Fibroblast of mammary gland (primary cell): Measurements from ENCODE around the gene RBAK.
A peak's percentile ranks its signal among the peaks of the same experiment; 100 is the strongest.
"Not testable (repeated sequence)": the region's sequence is repeated elsewhere in the genome, so short reads cannot be mapped to it uniquely, and the experiment has no call there.

Experiments
- DNase-seq: peaks from one replicate; pipeline ENCODE4 v3.0.0-alpha.2; 2010; ENCODE audit warnings: low read depth
- H3K4me3 ChIP-seq: 2 replicates; pipeline ENCODE4 v1.5.1; 2011; ENCODE audit warnings: low read depth, mild to moderate bottlenecking, low read length, moderate library complexity; ENCODE audit not compliant: control insufficient read depth
- TF ChIP-seq, protein P1 (sequence below): conservative IDR thresholded peaks from 2 replicates; pipeline ENCODE4 v1.5.1; 2011; ENCODE audit warnings: low read depth, low read length, inconsistent platforms; ENCODE audit not compliant: control insufficient read depth, insufficient read depth

The RBAK gene

DNA sequence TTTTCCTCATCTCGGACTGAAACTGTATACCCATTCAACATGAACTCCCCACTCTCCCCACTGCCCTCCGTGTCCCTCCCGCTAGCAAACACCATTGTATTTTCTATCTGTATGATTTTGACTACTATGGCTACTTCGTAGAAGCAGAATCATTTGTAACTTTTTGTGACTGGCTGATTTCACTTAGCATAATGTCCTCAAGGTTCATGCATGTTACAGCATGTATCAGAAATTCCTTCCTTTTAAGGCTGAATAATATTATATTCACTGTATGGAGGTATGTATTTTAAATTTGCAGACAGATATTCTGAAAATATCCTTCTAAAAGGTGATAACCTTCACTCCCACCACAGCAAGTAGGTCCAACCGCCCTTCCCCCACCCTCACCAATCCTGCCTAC lies 43.7 kb upstream of the RBAK start:
- no peak for DNase-seq
- TF ChIP-seq, protein P1, sequence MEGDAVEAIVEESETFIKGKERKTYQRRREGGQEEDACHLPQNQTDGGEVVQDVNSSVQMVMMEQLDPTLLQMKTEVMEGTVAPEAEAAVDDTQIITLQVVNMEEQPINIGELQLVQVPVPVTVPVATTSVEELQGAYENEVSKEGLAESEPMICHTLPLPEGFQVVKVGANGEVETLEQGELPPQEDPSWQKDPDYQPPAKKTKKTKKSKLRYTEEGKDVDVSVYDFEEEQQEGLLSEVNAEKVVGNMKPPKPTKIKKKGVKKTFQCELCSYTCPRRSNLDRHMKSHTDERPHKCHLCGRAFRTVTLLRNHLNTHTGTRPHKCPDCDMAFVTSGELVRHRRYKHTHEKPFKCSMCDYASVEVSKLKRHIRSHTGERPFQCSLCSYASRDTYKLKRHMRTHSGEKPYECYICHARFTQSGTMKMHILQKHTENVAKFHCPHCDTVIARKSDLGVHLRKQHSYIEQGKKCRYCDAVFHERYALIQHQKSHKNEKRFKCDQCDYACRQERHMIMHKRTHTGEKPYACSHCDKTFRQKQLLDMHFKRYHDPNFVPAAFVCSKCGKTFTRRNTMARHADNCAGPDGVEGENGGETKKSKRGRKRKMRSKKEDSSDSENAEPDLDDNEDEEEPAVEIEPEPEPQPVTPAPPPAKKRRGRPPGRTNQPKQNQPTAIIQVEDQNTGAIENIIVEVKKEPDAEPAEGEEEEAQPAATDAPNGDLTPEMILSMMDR: no peak
- no peak overlapping the region for H3K4me3 ChIP-seq

DNA sequence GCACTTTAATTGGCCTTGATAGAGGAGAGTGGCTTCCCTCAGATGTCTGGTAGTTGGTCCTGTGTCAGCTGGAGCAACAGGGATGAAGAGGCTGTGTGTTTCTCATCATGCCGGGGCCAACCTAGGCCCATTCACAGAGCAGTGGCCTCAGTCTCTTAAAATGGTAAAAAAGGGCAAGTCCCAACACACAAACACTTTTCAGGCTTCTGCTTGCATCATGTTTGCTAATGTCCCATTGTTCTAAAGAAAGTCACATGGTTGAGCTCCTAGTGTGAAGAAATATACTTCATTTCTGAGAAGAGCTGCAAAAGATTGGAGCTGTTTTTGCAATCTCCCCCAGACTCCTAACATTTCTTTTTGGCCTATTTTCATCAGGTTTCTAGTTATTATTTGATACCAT lies 40.6 kb upstream of the RBAK start:
- TF ChIP-seq, protein P1: no peak
- no peak overlapping the region for H3K4me3 ChIP-seq

DNA sequence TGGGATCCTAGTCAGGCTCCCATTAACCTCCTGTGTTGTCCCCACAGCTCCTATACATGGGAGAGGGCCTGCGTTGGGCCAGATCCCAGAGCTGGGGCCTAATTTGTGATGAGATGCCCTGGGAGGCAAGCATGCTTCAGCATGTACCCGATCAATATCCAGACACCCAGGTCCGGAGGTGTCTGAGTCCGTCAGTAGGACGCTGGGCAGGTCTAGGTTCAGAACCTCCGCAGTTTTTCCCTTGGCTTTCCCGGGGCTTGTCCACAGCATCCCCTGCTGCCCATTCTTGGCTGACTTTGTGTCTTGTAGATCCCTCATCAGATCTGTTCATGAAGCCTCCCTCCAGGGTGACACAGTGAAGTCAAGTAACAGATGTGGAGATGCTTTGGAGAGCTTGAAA lies 32.7 kb upstream of the RBAK start:
- H3K4me3 ChIP-seq: no peak overlapping the region
- TF ChIP-seq, protein P1: no peak
- DNase-seq: no peak

More for the DNA sequence above, 40.6 kb upstream of the RBAK start:
- no peak for DNase-seq

DNA sequence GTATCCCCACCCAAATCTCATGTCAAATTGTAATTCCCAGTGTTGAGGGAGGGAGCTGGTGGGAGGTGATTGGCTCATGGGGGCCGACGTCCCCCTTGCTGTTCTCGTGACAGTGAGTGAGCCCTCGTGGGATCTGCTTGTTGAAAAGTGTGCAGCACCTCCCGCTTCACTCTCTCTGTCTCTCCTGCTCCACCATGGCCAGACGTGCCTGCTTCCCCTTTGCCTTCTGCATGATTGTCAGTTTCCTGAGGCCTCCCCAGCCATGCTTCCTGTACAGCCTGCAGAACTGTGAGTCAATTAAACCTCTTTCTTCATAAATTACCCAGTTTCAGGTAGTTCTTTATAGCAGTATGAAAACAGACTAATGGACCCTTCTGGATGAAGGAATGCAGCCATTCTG lies 29.7 kb upstream of the RBAK start:
- not testable (repeated sequence) for DNase-seq, H3K4me3 ChIP-seq

DNA sequence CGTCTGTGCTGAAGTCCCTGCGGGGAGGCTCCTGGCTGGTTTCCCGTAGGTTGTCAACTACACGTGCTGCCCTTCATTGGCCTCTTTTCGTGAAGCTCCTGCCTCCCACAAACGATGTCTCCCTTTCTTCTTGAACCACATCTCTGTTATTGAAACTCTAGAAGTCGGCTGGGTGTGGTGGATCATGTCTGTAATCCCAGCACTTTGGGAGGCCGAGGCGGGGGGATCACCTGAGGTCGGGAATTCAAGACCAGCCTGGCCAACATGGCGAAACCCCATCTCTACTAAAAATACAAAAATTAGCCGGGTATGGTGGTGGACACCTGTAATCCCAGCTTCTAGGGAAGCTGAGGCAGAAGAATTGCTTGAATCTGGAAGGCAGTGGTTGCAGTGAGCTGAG lies 28.0 kb upstream of the RBAK start:
- not testable (repeated sequence) for DNase-seq, H3K4me3 ChIP-seq

DNA sequence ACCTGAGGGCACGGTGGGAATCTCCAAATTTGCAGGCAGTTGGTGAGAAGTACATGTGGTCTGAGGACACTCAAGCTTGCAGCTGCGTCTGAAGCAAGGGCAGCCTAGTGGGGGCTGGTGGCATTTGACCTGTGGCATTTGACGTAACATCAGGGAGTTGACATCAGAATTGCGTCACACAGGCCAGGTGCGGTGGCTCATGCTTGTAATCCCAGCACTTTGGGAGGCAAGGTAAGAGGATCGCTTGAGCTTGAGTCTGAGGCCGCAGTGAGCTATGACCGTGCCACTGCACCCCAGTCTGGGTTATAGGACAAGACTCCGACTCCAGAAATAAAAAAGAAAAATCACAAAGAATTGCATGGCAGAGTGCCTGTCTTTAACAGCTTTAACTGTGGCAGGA lies 25.6 kb upstream of the RBAK start:
- TF ChIP-seq, protein P1: no peak
- no peak for DNase-seq
- no peak overlapping the region for H3K4me3 ChIP-seq

DNA sequence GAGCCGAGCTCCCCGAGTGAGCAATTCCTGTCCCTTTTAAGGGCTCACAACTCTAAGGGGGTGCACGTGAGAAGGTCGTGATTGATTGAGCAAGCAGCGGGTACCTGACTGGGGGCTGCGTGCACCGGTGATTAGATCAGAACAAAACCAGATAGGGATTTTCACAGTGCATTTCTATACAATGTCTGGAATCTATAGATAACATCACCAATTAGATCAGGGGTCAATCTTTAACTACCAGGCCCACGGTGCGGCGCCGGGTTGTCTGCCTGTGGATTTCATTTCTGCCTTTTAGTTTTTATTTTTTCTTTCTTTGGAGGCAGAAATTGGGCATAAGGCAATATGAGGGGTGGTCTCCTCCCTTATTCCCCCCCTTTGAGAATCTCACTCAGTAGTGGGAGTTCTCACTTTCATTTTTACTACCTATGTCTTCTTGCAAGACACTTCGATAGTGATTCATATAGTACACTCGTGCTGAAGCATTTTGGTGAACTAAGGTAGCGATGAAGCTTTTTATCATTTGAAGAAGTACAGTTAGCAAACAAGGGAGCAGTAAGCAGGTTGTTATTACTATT lies 24.6 kb upstream of the RBAK start:
- H3K4me3 ChIP-seq, DNase-seq: not testable (repeated sequence)

DNA sequence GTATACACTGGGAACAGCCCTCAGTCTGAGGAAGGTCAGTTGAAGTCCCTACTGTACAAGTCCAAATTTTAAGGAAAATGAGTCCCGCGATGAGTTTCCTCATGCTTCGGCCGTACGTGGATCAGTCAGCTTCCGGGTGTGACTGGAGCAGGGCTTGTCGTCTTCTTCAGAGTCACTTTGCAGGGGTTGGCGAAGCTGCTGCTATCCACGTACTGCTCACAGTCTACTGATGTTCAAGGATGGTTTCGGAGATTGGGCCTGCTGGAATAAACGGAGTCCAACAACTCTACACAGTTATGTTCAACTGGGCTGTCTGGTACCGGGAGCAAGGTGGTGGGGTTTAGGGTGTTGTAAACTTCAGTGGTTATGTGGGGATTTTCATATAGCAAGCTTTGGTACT lies 22.0 kb upstream of the RBAK start:
- H3K4me3 ChIP-seq, DNase-seq: not testable (repeated sequence)

DNA sequence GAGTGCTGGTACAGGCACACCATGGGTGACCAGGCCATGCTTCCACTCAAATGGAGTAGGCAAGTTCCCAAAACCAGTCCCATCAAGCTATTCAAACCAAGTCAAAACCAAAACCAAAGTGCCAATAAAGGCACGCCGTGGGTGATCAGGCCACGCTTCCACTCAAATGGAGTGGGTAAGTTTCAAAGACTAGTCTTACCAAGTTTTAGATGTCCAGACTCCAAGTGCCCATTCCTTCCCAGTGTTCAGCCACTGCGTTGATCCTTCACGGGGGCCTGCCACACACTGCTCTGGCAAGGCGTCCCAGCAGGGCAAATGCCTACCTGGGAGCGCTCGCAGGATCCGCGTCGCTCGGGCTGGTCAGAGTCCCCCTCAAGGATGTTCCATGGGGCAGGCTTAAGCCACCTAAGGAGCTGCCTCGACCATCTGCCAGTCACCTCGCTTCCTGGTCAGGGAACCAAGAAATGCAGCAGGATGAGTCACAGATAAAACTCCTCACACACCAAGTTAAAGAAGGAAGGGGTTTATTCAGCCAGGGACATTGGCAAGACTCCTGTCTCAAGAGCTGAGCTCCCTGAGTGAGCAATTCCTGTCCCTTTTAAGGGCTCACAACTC lies 17.8 kb upstream of the RBAK start:
- peak; percentile 25 for DNase-seq
- H3K4me3 ChIP-seq: not testable (repeated sequence)

DNA sequence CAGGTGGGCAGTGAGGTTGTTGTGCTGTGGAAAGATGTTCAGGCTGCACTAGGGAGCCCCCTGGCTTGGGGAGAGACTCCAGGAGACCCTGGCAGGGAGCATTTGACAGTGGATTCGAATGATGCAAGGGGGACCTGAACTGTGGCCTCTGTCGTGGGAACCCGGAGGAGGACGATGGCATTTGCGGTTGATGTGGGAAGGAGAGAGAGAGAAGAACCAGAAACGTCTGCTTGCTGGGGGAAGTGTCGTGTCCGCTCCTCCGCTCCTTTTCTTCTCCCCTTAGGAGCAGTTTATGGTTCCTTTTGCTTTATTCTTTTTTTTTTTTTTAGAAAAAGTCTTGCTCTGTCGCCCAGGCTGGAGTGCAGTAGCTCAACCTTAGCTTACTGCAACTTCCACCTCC lies 12.5 kb upstream of the RBAK start:
- DNase-seq, H3K4me3 ChIP-seq: not testable (repeated sequence)
